ENCODE results near the gene LARGE1.

- no peak for TF ChIP-seq POLR2AphosphoS5 (IDR thresholded peaks at IDR 0.05; ENCODE audit: low read depth, low read length)
- no peak for TF ChIP-seq CTCF (IDR thresholded peaks at IDR 0.05)
- TF ChIP-seq SIN3A (IDR thresholded peaks at IDR 0.05; ENCODE audit: borderline replicate concordance, insufficient read depth, low read depth, low read length), result no peak
- TF ChIP-seq REST (IDR thresholded peaks at IDR 0.05; ENCODE audit: insufficient read depth in 1 of 2, low read depth in 2 of 2, low read length in 1 of 2), result no peak
Measured at GRCh38 chr22:33493476-33494205, 426.6 kb downstream of the LARGE1 start.

Data from Panc1 (cell line).